OCI-LY7 (cell line): ENCODE measurements around the gene LIN9.

Source experiments
- EZH2phosphoT487 ChIP-seq: fragments of 200-600 bp; sonication (generic); IDR thresholded peaks from 2 replicates; pipeline ENCODE4 v1.6.1; 2018; ENCODE audit warnings: low read depth, borderline replicate concordance, mild to moderate bottlenecking, mixed run types, antibody characterized with exemption, low read length, moderate library complexity, mixed read lengths
- TF ChIP-seq, protein P1 (sequence below): fragments of 200-600 bp; sonication (generic); conservative IDR thresholded peaks from 2 replicates; pipeline ENCODE4 v1.5.1; 2014; ENCODE audit warnings: mild to moderate bottlenecking, antibody characterized with exemption, low read length, moderate library complexity, mixed read lengths

DNA sequence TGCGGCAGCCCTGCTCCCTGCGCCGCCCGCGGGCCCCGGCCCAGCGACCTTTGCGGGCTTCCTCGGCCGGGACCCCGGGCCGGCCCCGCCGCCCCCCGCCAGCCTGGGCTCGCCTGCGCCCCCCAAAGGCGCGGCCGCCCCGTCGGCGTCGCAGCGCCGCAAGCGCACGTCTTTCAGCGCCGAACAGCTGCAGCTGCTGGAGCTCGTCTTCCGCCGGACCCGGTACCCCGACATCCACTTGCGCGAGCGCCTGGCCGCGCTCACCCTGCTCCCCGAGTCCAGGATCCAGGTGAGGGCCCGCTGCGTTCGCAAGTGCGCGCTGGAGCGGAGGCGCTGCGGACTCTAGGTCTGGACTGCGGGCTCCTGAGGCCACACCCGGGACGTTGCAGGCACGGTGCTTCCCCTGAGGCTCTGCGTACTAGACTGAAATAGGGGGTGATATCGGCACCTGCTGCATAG is 85.1 kb downstream of the LIN9 start:
- TF ChIP-seq, protein P1, sequence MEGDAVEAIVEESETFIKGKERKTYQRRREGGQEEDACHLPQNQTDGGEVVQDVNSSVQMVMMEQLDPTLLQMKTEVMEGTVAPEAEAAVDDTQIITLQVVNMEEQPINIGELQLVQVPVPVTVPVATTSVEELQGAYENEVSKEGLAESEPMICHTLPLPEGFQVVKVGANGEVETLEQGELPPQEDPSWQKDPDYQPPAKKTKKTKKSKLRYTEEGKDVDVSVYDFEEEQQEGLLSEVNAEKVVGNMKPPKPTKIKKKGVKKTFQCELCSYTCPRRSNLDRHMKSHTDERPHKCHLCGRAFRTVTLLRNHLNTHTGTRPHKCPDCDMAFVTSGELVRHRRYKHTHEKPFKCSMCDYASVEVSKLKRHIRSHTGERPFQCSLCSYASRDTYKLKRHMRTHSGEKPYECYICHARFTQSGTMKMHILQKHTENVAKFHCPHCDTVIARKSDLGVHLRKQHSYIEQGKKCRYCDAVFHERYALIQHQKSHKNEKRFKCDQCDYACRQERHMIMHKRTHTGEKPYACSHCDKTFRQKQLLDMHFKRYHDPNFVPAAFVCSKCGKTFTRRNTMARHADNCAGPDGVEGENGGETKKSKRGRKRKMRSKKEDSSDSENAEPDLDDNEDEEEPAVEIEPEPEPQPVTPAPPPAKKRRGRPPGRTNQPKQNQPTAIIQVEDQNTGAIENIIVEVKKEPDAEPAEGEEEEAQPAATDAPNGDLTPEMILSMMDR, result peak; percentile 58
- TF ChIP-seq EZH2phosphoT487, result no peak
